IPS DF 19.7 (cell line): Measurements from ENCODE around the gene GAD2.

ENCODE experiments used
- DNase-seq: peaks from one replicate; pipeline ENCODE4 v3.0.0-alpha.2; 2013; ENCODE audit warnings: low read depth, low spot score

GAD2 gene

GRCh38 chr10:26216585-26217395 is at the start of gene GAD2:
Gene GAD2 (plus strand): TSS chr10:26216774. CDS start chr10:26216810, 36 bp downstream.
- DNase-seq, result no peak

DNA sequence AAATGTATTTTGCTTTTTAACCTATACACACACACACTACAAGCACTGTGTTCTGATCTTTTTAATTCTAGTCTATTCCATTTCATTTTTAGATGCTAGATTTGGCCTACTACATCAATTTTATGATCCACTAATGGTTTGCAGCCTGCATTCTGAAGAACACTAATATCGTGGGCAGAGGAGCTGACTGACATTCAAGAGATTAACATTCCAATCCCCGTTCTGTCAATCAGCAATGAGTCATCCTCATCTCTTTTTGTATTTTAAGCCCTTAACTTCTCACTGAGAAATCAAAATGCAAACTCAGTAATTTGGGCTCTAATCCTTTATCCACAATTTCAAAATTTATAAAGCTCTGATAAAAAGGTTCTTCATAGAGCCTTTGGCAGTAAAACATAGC is 47.1 kb upstream of the GAD2 start:
- DNase-seq, result no peak

- no peak for DNase-seq
Observed at GRCh38 chr10:26172131-26172530, 44.4 kb upstream of the GAD2 start.

GRCh38 chr10:26173837-26174236 is 42.7 kb upstream of the GAD2 start:
- no peak for DNase-seq

- DNase-seq, result no peak
Observed at GRCh38 chr10:26177341-26177740, 39.2 kb upstream of the GAD2 start.

DNA sequence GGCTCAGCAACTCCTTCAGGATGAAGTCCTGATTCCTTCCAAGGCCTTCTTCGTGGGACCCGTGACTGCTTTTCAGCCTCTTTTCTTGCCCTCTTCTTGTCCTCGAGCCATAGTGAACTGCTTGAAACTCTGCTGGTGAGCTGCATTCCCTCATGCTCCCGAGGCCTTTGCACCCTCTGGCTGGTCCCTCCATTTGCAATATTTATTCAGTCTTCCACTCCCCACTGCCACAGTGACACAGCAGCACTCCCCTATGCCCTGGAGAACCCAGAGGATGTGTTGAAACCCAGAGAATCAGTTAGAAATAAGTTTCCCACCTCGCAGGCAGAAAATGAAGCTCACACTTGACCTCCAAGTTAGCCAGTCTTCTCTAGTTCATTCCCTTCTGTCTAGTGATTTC is 22.3 kb upstream of the GAD2 start:
- DNase-seq, result no peak

GRCh38 chr10:26197248-26197647 is 19.3 kb upstream of the GAD2 start:
- no peak for DNase-seq

GRCh38 chr10:26198119-26198518 is 18.5 kb upstream of the GAD2 start:
- DNase-seq, result no peak

- DNase-seq, result no peak
Observed at GRCh38 chr10:26199841-26200240, 16.7 kb upstream of the GAD2 start.

DNA sequence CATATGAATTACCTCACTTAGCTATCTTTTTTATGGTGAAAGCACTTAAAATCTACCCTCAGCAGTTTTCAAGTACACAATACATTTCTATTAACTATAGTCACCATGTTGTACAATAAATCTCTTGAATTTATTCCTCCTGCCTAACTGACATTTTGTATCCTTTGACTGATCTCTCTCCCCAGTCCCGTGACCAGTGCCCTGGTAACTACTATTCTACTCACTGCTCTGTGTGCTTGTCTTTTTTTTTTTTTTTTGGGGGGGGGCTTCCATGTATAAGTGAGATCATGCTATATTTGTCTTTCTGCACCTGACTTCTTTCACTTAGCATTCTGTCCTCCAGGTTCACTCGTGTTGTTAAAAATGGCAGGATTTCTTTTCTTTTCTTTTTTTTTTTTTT is 11.4 kb upstream of the GAD2 start:
- DNase-seq, result no peak

- no peak for DNase-seq
Observed at GRCh38 chr10:26211781-26212444, 4.7 kb upstream of the GAD2 start.

- DNase-seq, result no peak
Observed at GRCh38 chr10:26212511-26212910, 4.1 kb upstream of the GAD2 start.

DNA sequence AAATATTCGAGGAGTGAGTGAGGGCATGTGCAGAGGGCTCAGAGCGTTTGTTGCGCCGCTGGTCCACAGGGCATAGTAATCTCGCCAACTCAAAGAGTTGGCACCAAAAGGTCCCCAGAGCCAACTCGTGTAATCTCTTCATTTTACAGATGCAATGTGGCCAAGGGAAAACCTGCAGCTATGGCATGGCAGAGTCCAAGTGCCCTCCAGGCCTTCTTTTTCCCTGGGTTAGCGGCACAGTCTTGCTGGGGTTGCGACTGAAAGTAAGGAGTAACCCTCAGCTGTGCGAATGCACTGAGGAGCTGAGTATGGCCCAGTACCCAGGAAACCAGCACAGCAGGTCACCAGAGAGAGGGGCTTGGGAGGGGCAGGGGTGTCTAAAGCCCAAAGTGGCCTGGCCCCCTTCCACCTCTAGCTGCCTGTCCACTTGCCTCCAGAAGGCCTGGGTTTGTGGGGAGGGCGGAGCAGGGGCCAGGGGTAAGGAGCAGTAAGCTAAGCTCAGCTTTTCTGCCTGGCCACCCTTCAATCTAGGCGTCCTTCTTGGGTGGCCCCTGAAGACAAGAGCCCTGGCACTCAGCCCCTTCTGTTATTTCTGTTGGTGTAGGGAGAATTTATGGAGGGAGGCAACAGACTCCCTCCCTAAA is 3.3 kb upstream of the GAD2 start:
- DNase-seq, result no peak

DNA sequence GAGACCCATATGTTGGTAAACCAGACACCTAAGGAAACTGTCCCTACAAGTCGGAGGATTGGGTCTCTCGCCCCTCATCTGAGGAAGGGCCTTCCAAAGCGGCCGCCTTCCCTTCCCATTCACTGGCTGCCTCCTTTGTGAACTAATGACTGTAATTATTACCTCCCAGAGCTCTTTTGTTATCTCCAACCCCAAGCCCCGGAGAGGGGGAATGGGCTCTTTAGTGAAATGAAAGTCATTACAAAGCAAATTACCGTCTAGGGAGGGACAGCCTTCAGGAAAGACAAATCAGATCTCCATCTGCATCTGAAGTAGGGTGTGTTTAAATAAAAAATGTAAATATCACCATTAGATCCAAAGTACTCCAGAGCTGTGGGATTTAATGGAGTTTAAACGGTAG is 2.6 kb upstream of the GAD2 start:
- DNase-seq, result peak; percentile 91

- no peak for DNase-seq
Observed at GRCh38 chr10:26214551-26215395, 1.8 kb upstream of the GAD2 start.

- no peak for DNase-seq
Observed at GRCh38 chr10:26215396-26215934, 1.1 kb upstream of the GAD2 start.

DNA sequence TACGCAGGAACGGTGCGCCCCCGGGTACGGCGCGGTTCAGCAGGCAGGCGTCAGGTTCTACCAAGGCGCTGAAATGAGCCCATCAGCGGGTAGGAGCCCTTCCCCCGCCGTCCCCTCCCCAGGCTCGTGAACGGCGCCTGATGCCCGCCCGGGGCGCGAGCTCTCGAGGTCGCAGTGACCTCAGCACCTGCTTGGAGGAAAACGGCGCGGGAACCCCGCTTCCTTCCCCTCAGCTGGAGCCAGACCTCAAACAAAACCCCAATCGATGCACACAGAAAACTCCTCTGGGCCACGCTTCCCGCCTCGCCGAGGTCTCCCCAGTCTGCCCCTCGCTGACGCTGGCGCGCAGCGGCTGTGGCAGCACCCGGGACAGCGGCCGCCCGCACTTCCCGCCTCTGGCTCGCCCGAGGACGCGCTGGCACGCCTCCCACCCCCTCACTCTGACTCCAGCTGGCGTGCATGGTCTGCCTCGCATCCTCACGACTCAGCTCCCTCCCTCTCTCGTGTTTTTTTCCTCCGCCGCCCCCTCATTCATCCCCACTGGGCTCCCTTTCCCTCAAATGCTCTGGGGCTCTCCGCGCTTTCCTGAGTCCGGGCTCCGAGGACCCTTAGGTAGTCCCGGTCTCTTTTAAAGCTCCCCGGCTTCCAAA is 514 bp upstream of the GAD2 start:
- DNase-seq, result no peak

GRCh38 chr10:26217396-26218086 is 967 bp downstream of the GAD2 start:
- DNase-seq, result no peak

GRCh38 chr10:26219676-26220075 is 3.1 kb downstream of the GAD2 start:
- no peak for DNase-seq

DNA sequence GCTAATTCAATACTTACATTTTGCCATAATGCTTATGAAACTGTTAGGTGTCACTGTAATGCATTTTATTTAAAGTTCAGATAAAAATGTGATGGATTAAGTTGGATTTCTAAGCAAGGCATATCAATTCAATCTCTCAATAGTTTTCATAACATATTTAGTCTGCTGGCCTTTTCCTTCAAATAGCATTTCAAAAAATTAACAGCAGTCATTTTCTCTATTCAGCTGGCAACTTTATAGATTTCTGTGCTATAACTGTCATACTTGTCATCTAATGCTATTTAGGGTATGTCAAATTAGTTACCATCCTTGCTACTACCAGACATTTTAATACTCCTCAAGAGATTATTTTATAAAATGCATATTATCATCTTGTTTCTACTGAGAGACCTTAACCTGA is 4.3 kb downstream of the GAD2 start:
- DNase-seq, result no peak
